WTC11 (cell line): ENCODE results near the gene CBFA2T2. TPM values are rescaled to one million over a fixed set of nuclear protein-coding genes. Genes with fewer than 3 reads are reported as not detected.
"Not testable (repeated sequence)": the region's sequence is repeated elsewhere in the genome, so short reads cannot be mapped to it uniquely, and the experiment has no call there.

Source experiments
- ATAC-seq: fragments of 200-7000 bp; cut with Tn5 transposase; 2 replicates; pipeline ENCODE4 v1.10.0; 2021; ENCODE audit warnings: mild to moderate bottlenecking, moderate library complexity
- CTCF ChIA-PET: fragments of 300-600 bp; sonication (Branson Sonifier 250); formaldehyde crosslinking; loops from one replicate; lab custom pipeline; 2021; ENCODE audit warnings: antibody characterized with exemption; lab: Charles Lee
- POLR2A ChIA-PET: fragments of 350-600 bp; sonication (Branson Sonifier 250); formaldehyde crosslinking; loops from one replicate; lab custom pipeline; 2021; ENCODE audit warnings: antibody characterized with exemption; lab: Charles Lee
- DNase-seq: peaks from one replicate; pipeline ENCODE4 v3.0.0; 2021; ENCODE audit warnings: low spot score
- H3K27ac Mint-ChIP-seq: 2 replicates; pipeline ENCODE4 v1.8.0; 2021; ENCODE audit warnings: mixed read lengths
- H3K27me3 Mint-ChIP-seq: 2 replicates; pipeline ENCODE4 v1.8.0; 2021; ENCODE audit warnings: low read depth, mild to moderate bottlenecking, moderate library complexity, mixed read lengths
- H3K36me3 Mint-ChIP-seq: 2 replicates; pipeline ENCODE4 v1.8.0; 2021; ENCODE audit warnings: mixed read lengths
- H3K4me1 Mint-ChIP-seq: 2 replicates; pipeline ENCODE4 v1.8.0; 2022; ENCODE audit warnings: mixed read lengths
- H3K4me3 Mint-ChIP-seq: 2 replicates; pipeline ENCODE4 v1.8.0; 2021; ENCODE audit warnings: mild to moderate bottlenecking, moderate library complexity, mixed read lengths
- H3K9me3 Mint-ChIP-seq: 2 replicates; pipeline ENCODE4 v1.8.0; 2021; ENCODE audit warnings: mixed read lengths
- CDX4 ChIP-seq: fragments of 250-450 bp; sonication (Bioruptor Pico); IDR thresholded peaks from 2 replicates; pipeline ENCODE4 v1.9.0; 2021; ENCODE audit warnings: moderate library complexity, mild to moderate bottlenecking, inconsistent platforms, borderline replicate concordance
- CTCF ChIP-seq: fragments of 200-600 bp; IDR thresholded peaks from 2 replicates; pipeline ENCODE4 v1.8.0; 2022; ENCODE audit warnings: antibody characterized with exemption
- FOXK1 ChIP-seq: sonication (generic); formaldehyde crosslinking; IDR thresholded peaks from 2 replicates; pipeline ENCODE4 v1.8.0; 2022; ENCODE audit warnings: mild to moderate bottlenecking, moderate library complexity, missing genetic modification reagents
- GABPB1 ChIP-seq: sonication (generic); formaldehyde crosslinking; IDR thresholded peaks from 2 replicates; pipeline ENCODE4 v1.8.1; 2023; ENCODE audit warnings: mild to moderate bottlenecking, missing genetic modification reagents
- MAX ChIP-seq: sonication (generic); formaldehyde crosslinking; IDR thresholded peaks from 2 replicates; pipeline ENCODE4 v1.8.0; 2022; ENCODE audit warnings: mild to moderate bottlenecking, missing genetic modification reagents
- MLX ChIP-seq: sonication (generic); formaldehyde crosslinking; IDR thresholded peaks from 2 replicates; pipeline ENCODE4 v1.8.1; 2023; ENCODE audit warnings: mild to moderate bottlenecking, missing genetic modification reagents, moderate library complexity
- PREB ChIP-seq: sonication (generic); formaldehyde crosslinking; IDR thresholded peaks from 2 replicates; pipeline ENCODE4 v1.8.1; 2022; ENCODE audit warnings: mild to moderate bottlenecking, missing genetic modification reagents, moderate library complexity, borderline replicate concordance
- SMAD3 ChIP-seq: sonication (generic); formaldehyde crosslinking; IDR thresholded peaks from 2 replicates; pipeline ENCODE4 v1.8.0; 2022; ENCODE audit warnings: missing genetic modification reagents, mild to moderate bottlenecking, borderline replicate concordance
- SP1 ChIP-seq: sonication (generic); formaldehyde crosslinking; conservative IDR thresholded peaks from 2 replicates; pipeline ENCODE4 v1.8.1; 2022; ENCODE audit warnings: missing genetic modification reagents
- STAT6 ChIP-seq: sonication (generic); formaldehyde crosslinking; conservative IDR thresholded peaks from 2 replicates; pipeline ENCODE4 v1.8.1; 2023; ENCODE audit warnings: mild to moderate bottlenecking, low read depth, missing genetic modification reagents, moderate library complexity
- USF1 ChIP-seq: sonication (generic); formaldehyde crosslinking; IDR thresholded peaks from 2 replicates; pipeline ENCODE4 v1.8.0; 2022; ENCODE audit warnings: mild to moderate bottlenecking, missing genetic modification reagents
- USF2 ChIP-seq: sonication (generic); formaldehyde crosslinking; IDR thresholded peaks from 2 replicates; pipeline ENCODE4 v1.8.1; 2023; ENCODE audit warnings: mild to moderate bottlenecking, missing genetic modification reagents, moderate library complexity
- ZNF232 ChIP-seq: sonication (generic); formaldehyde crosslinking; IDR thresholded peaks from 2 replicates; pipeline ENCODE4 v1.8.0; 2022; ENCODE audit warnings: mild to moderate bottlenecking, missing genetic modification reagents
- ZNF512 ChIP-seq: sonication (generic); formaldehyde crosslinking; IDR thresholded peaks from 2 replicates; pipeline ENCODE4 v1.8.1; 2022; ENCODE audit warnings: missing genetic modification reagents, borderline replicate concordance
- total RNA-seq: library from RNA; stranded (reverse); gene quantifications from 3 replicates; pipeline ENCODE4 v1.2.3, GENCODE V29; 2021

The CBFA2T2 gene
- total RNA-seq, 1 experiment from 2014 or later = 22.1 TPM

- not testable (repeated sequence) for H3K4me3 Mint-ChIP-seq, DNase-seq, H3K4me1 Mint-ChIP-seq, H3K27me3 Mint-ChIP-seq, H3K27ac Mint-ChIP-seq, H3K36me3 Mint-ChIP-seq, H3K9me3 Mint-ChIP-seq, ATAC-seq
- ChIA-PET POLR2A (interaction anchor here (0.5 to 2.0 kb wide), 5 partner anchors 13 to 257 kb away, joined by 3 to 5 read pairs (median 3); partner anchors contain the start of genes ACTL10 and PXMP4), CTCF (interaction anchor here (1.0 to 1.7 kb wide), 4 partner anchors 17 to 178 kb away, joined by 3 to 13 read pairs (median 8); partner anchors contain the start of genes ACTL10 and SNTA1)
Measured at GRCh38 chr20:33488661-33489494, 1.0 kb upstream of the CBFA2T2 start.

- POLR2A ChIA-PET = interaction anchor here (0.6 to 2.0 kb wide), 7 partner anchors 9 to 1677 kb away, joined by 3 to 5 read pairs (median 3); partner anchors contain the start of genes ACTL10 and PXMP4
- Mint-ChIP-seq H3K4me1 (peaks cover 9% of the 10 kb centered on the region), H3K27ac (peak overlapping the region; percentile 76), H3K36me3 (0 out of 2 replicates have a peak, but pooled peaks cover 2% of the 10 kb centered on the region), H3K27me3 (no peaks in the 10 kb centered on the region), H3K9me3 (no peaks in the 10 kb centered on the region), H3K4me3 (peak overlapping the region; percentile 61)
- peak; percentile 96 for ATAC-seq
- DNase-seq = peak; percentile 98
- TF ChIP-seq ZNF232 = peak; percentile 79
- no peak for TF ChIP-seq MLX (CRISPR knock-in tag)
- TF ChIP-seq USF2 (CRISPR knock-in tag) = peak; percentile 78
- peak; percentile 90 for TF ChIP-seq GABPB1 (CRISPR knock-in tag)
- peak; percentile 66 for TF ChIP-seq SP1
- 0 out of 2 replicates have a peak, but pooled peaks have one; percentile 32 for TF ChIP-seq FOXK1
- 0 out of 2 replicates have a peak, but pooled peaks have one; percentile 72 for TF ChIP-seq SMAD3 (CRISPR knock-in tag)
- TF ChIP-seq CDX4 (CRISPR knock-in tag) = no peak
- peak; percentile 52; the same call in 1 of the 2 replicates for TF ChIP-seq MAX
- TF ChIP-seq USF1 (CRISPR knock-in tag) = peak; percentile 76; the same call in 1 of the 2 replicates
- no peak for TF ChIP-seq STAT6 (CRISPR knock-in tag)
- TF ChIP-seq CTCF = no peak
- no peak; the same call in 1 of the 2 replicates for TF ChIP-seq PREB (CRISPR knock-in tag)
- no peak for TF ChIP-seq ZNF512 (CRISPR knock-in tag)
- TF ChIP-seq, all 79 proteins: peak for 8
- CTCF ChIA-PET = interaction anchor here (0.6 to 1.7 kb wide), 7 partner anchors 17 to 177 kb away, joined by 3 to 13 read pairs (median 7); partner anchors contain the start of genes ACTL10 and SNTA1
Measured at GRCh38 chr20:33489495-33490022, 337 bp upstream of the CBFA2T2 start.
